Motor neuron (in vitro differentiated cells): ENCODE data around the gene LUC7L2. TPM values are rescaled to one million over a fixed set of nuclear protein-coding genes. Genes with fewer than 3 reads are reported as not detected.
"Not testable (repeated sequence)": the region's sequence is repeated elsewhere in the genome, so short reads cannot be mapped to it uniquely, and the experiment has no call there.

Experiments used
- ATAC-seq, 8 experiments: fragments of 200-7000 bp; cut with Tn5 transposase; replicated peaks in 6 of 8; 2 replicates each; pipeline ENCODE4 v1.8.0; 2021; ENCODE audit warnings: mild to moderate bottlenecking in 8 of 8, moderate library complexity in 8 of 8
- H3K27ac ChIP-seq, 2 donors: fragments of 250-450 bp; sonication (Bioruptor Pico); 2 replicates each; pipeline ENCODE4 v1.9.0; 2021; ENCODE audit warnings: antibody characterized with exemption in 2 of 2, mild to moderate bottlenecking in 2 of 2, moderate library complexity in 1 of 2
- H3K4me1 ChIP-seq, 2 donors: fragments of 250-450 bp; sonication (Bioruptor Pico); replicated peaks in 1 of 2; 2 replicates each; pipeline ENCODE4 v1.6.1; 2021; ENCODE audit warnings: antibody characterized with exemption in 2 of 2, mild to moderate bottlenecking in 2 of 2, moderate library complexity in 1 of 2
- H3K4me3 ChIP-seq, 5 donors: fragments of 250-450 bp; sonication (Bioruptor Pico); 2 replicates each; pipeline ENCODE4 v1.9.0; 2021; ENCODE audit warnings: antibody characterized with exemption in 5 of 5, mild to moderate bottlenecking in 5 of 5, moderate library complexity in 4 of 5
- WGBS, 10 experiments: fragments of 450-650 bp; shearing (Covaris generic); methylation state at CpG; one replicate each; pipeline ENCODE4 v1.0.0; 2022; 5-methylcytosine and 5-hydroxymethylcytosine counted together
- in situ Hi-C, 9 experiments: fragments of 400-800 bp; cut with MboI; loops; one replicate each; pipeline ENCODE4 v1.15.0; 2021; ENCODE audit warnings: low sequenced_read_pairs in 9 of 9, low pct_unique_long_range_greater_than_20kb in 2 of 9; ENCODE audit not compliant: unreplicated experiment in 9 of 9
- total RNA-seq, 8 experiments: library from RNA; unstranded; fragments of 300-600 nt; gene quantifications; 2 replicates each; pipeline versions ENCODE4 v1.2.3 to v1.2.4, GENCODE V29; 2022

LUC7L2 gene
- total RNA-seq, 8 experiments from 2014 or later: 40.4 to 113 (median 51.3) TPM

DNA sequence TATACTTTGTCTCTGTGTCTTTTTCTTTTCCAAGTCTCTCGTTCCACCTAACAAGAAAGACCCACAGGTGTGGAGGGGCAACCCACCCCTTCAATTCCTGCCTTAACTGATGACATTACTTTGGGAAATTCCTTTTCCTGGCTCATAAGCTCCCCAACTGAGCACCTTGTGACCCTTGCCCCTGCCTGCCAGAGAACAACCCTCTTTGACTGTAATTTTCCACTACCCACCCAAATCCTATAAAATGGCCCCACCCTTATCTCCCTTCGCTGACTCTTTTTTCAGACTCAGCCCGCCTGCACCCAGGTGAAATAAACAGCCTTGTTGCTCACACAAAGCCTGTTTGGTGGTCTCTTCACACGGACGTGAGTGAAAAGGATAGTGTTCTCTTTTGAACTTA, 108.6 kb downstream of the LUC7L2 start:
- in situ Hi-C loops, H3K4me3 ChIP-seq, ATAC-seq, H3K4me1 ChIP-seq, H3K27ac ChIP-seq: not testable (repeated sequence)
- 68 to 100% (median 79%) methylated on average over 2 to 3 of the region's 5 CpGs; no CpG with 5 or more reads in 5 of the 10 experiments for WGBS, 10 experiments

DNA sequence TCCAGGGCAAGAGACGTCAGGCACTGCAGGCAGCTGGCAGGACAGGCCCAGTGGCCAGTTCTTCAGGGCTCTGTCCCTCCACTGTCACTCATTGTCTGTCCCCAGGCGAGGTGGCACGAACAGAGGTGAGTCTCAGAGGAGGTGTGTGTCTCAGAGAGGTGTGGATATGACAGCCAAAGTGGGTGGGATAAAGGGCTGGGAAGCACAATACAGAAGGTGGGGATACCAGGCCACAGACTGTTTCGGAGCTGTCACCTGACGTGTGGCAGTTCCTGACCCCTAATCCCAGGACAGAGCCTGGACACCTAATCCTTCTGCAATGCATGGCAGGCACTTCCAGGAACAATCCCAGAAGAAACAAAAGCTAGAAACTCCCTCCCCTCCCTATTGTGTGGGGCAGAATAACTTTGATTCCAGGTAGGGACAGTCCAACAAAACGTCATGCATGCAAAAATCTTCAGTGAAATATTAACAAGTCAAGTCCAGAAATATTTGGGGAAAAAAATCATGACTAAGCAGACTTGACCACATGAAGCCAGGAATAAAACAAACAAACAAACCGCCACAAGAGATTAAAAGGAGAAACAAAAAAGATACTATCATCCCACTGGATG, 112.2 kb downstream of the LUC7L2 start:
- no peak overlapping the region for H3K27ac ChIP-seq
- WGBS, 10 experiments: 17 to 90% (median 58%) methylated on average over 1 to 3 of the region's 7 CpGs
- in situ Hi-C loops: no loop called here
- H3K4me3 ChIP-seq: no peak overlapping the region
- peaks cover 0 to 7% of the 10 kb centered on the region in 2 donors for H3K4me1 ChIP-seq
- peak in 3 of 8 experiments; percentile 56 to 72 (median 61) for ATAC-seq

Other genes with a start within 250 kb of the LUC7L2 start
- gene UBN2, start 128.7 kb upstream of the LUC7L2 start, total RNA-seq: 10 to 100 TPM in 7 of 8 experiments, 1 to 10 TPM in 1; 5.9 to 24.8 (median 12.2) TPM
- 10 to 100 TPM; 18.4 to 50.2 (median 31.6) TPM for gene FMC1, start 18.6 kb upstream of the LUC7L2 start, total RNA-seq
- 10 to 100 TPM in 1 of 8 experiments, 1 to 10 TPM in 1, under 1 TPM in 5, not detected in 1; 0.08 to 10.4 (median 0.52) TPM for gene KLRG2, start 123.8 kb downstream of the LUC7L2 start, total RNA-seq
- gene CLEC2L, start 163.8 kb downstream of the LUC7L2 start, total RNA-seq: 1 to 10 TPM in 4 of 8 experiments, under 1 TPM in 3, not detected in 1; 0.24 to 3.1 (median 1.0) TPM